Left lung (tissue), 10 donors: ENCODE results near the gene CPEB3. TPM values are rescaled to one million over a fixed set of nuclear protein-coding genes. Genes with fewer than 3 reads are reported as not detected.

Source experiments
- ATAC-seq: fragments of 200-7000 bp; cut with Tn5 transposase; one replicate; pipeline ENCODE4 v1.9.1; 2020; ENCODE audit warnings: moderate library complexity
- DNase-seq, 4 donors: peaks; one replicate each; pipeline ENCODE4 v3.0.0-alpha.2; 2013 to 2020
- H3K27ac ChIP-seq, 2 donors: fragments of 200-600 bp; sonication (generic) in 1 of 2; one replicate each; pipeline versions ENCODE4 v1.5.0 to v1.8.0; 2020 to 2021
- H3K27me3 ChIP-seq, 2 donors: fragments of 200-600 bp; sonication (generic) in 1 of 2; one replicate each; pipeline versions ENCODE4 v1.5.0 to v1.8.0; 2020 to 2021
- H3K36me3 ChIP-seq, 2 donors: fragments of 200-600 bp; sonication (generic) in 1 of 2; one replicate each; pipeline versions ENCODE4 v1.5.0 to v1.8.0; 2020 to 2021
- H3K4me1 ChIP-seq, 2 donors: fragments of 200-600 bp; one replicate each; pipeline ENCODE4 v1.8.0; 2021
- H3K4me3 ChIP-seq, 2 donors: fragments of 200-600 bp; sonication (generic) in 1 of 2; one replicate each; pipeline versions ENCODE4 v1.5.0 to v1.8.0; 2020 to 2021; ENCODE audit warnings: mild to moderate bottlenecking in 1 of 2
- H3K9me3 ChIP-seq, 2 donors: fragments of 200-600 bp; sonication (generic) in 1 of 2; one replicate each; pipeline versions ENCODE4 v1.5.0 to v1.8.0; 2020 to 2021
- CTCF ChIP-seq, 2 donors: fragments of 200-600 bp; sonication (generic) in 1 of 2; IDR thresholded peaks; one replicate each; pipeline versions ENCODE4 v1.5.0 to v1.8.0; 2021; ENCODE audit warnings: antibody characterized with exemption in 2 of 2
- intact Hi-C, 2 donors: fragments of 100-400 bp; cut with DNase I; formaldehyde crosslinking; loops; one replicate each; pipeline versions ENCODE4 v1.11.2 to v1.14.2; 2022
- polyA plus RNA-seq, 6 donors: library from polyadenylated mRNA; unstranded; fragments of 120-200 nt; gene quantifications; one replicate each; pipeline ENCODE4 v1.2.1, GENCODE V29; 2013; ENCODE audit not compliant: insufficient read length in 6 of 6
- total RNA-seq, 2 donors: library from RNA; stranded (reverse); fragmentation: NEBNext Ultra II Directional; extraction: Animal tissue kit (Norgen Biotek cat#: 25700); gene quantifications; one replicate each; pipeline ENCODE4 v1.2.1, GENCODE V29; 2021
- donor health status: DM: no; HTN: yes; CAD: no.
- donor health status: DM: no; HTN: no; CAD: no.

The CPEB3 gene
- total and polyA plus RNA-seq, 8 donors: 2.9 to 4.3 (median 3.5) TPM

GRCh38 chr10:92001581-92001980 is 289.3 kb downstream of the CPEB3 start:
- no peaks in the 10 kb centered on the region for H3K27me3 ChIP-seq
- no peak for TF ChIP-seq CTCF (IDR thresholded peaks at IDR 0.05)
- H3K4me1 ChIP-seq: no peaks in the 10 kb centered on the region
- H3K4me3 ChIP-seq: no peak overlapping the region
- intact Hi-C loops: no loop called here
- peaks cover 0 to 64% of the 10 kb centered on the region in 2 donors for H3K36me3 ChIP-seq
- DNase-seq: no peak
- H3K27ac ChIP-seq: no peak overlapping the region
- no peak for ATAC-seq
- no peaks in the 10 kb centered on the region for H3K9me3 ChIP-seq

Other genes starting within 250 kb of the CPEB3 start
- gene MARCHF5, start 89 bp upstream of the CPEB3 start, total RNA-seq: 10 to 100 TPM; 33.0 to 41.8 TPM
- 10 to 100 TPM; 65.7 to 83.6 (median 70.4) TPM for gene MARCHF5, start 89 bp upstream of the CPEB3 start, polyA plus RNA-seq